GM18519 (cell line): ENCODE data around the gene TMEM255B.

ENCODE experiments used
- ATAC-seq: cut with Tn5 transposase; IDR thresholded peaks from one replicate; pipeline ENCODE4 v1.9.1; 2021; ENCODE audit warnings: mild to moderate bottlenecking, moderate library complexity; ENCODE audit not compliant: unreplicated experiment, low FRiP score

Gene TMEM255B

GRCh38 chr13:113855012-113855921, 96.2 kb downstream of the TMEM255B start:
- ATAC-seq = no peak

DNA sequence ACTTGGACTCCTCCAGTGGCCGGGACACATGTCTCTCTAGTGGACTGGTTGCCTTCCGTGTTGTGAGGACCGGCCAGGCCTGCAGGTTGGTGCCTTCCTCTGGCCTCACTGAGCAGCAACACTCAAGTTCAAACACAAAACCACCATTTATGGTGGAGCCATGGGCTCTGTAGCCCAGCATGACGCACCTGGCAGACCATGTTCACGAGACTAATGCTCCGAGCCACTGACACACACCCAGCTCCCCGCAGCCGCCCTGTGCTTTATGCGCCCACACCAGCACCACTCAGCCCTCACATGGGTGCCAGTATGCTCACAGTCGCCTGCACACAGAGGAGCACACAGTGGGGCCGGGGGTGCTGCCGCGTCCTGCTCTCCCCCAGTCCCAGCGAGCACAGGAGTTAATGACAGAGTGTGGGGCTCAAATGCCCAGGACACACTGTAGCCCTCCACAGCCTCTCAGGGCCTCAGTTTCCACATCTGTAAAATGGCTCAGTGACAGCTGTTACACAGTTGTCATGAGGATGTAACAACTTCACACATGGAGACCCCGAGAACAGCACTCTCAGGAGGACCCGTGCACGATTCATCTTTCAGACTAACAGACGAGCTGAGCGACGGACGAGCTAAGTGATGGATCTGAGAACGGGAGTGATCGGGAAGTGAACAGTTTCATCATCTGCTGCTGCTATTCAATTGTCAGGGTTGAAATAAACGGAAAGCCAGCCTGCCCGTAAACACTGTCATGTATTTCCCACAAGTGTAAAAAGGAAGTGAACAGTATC, 97.1 kb downstream of the TMEM255B start:
- no peak for ATAC-seq

DNA sequence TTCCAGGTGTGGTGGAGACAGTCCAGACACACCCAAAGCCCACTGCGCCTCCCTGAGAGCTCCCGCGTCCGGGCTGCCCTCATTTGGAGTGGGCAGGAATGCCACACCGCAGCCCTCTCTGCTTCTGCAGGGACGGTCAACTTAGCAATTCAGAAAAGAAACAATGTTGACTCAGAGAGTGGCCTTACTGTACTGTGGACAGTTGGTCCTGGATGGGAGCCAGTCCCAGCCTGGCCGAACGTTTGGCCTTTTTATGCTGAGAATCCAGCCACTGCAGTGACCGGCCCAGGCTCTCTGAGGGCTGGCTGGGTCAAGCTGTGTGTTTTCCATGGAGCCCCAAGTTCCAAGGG, 97.7 kb downstream of the TMEM255B start:
- ATAC-seq = no peak

- no peak for ATAC-seq
Measured at GRCh38 chr13:113857531-113858195, 98.6 kb downstream of the TMEM255B start.

DNA sequence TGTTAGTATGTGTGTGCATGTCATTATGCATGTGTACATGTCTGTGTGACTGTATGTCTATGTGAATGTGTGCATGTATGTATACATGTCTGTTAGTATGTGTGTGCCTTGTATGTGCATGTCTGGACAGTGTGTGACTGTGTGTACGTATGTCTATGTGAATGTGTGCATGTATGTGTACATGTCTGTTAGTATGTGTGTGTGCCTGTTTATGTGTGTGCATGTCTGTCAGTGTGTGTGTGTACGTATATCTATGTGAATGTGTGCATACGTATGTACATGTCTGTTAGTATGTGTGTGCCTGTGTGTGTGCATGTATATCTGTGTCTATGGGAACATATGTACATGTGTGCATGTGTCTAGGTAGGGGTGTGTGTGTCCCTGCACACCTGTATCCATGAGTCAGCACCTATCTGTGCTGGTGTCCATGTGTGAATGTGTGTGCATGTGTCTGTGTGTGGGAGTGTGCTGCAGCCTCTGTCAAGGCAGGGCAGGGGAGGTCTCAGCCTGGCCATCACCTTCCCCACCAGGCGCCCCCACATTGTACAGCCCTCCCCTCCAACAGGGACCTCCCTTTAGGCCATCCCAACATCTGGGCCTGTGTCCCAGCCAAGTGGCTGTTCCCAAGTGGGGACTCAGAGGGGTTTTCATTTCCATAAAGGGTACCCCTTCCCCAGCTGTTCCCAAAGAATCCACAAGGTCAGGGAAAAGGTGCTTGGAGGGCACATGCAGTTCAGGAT, 100.5 kb downstream of the TMEM255B start:
- no peak for ATAC-seq

- no peak for ATAC-seq
Measured at GRCh38 chr13:113860051-113860664, 101.1 kb downstream of the TMEM255B start.

GRCh38 chr13:113860665-113861432, 101.8 kb downstream of the TMEM255B start:
- no peak for ATAC-seq

DNA sequence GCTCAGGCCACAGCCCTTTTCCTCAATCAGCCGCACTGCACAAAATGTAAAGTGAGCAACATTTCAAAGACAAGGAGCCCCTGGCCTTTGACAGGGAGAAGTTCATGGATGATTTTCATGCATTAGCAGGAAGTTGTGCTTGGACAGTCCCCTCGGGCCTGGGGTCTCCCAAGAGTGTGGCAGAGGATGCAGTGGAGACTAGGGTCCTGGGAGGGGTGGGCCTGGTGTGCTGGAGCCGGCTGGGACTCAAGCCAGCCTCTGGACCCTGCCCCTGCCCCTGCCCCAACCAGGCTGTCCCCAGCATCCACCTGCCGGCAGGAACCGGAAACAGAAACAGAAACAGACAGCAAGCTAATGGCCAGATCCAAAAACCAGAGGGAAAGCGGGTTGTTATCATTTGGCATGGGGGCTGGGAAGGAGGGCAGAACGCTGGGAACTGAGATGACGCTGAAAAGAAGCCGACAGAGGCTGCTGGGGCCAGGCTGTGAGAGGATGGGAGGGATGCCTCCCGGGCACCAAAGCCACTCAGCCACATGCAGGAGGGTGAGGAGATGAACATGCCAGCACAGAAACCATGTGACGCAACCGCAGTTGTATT, 102.5 kb downstream of the TMEM255B start:
- ATAC-seq = no peak

GRCh38 chr13:113862191-113862930, 103.3 kb downstream of the TMEM255B start:
- no peak for ATAC-seq

DNA sequence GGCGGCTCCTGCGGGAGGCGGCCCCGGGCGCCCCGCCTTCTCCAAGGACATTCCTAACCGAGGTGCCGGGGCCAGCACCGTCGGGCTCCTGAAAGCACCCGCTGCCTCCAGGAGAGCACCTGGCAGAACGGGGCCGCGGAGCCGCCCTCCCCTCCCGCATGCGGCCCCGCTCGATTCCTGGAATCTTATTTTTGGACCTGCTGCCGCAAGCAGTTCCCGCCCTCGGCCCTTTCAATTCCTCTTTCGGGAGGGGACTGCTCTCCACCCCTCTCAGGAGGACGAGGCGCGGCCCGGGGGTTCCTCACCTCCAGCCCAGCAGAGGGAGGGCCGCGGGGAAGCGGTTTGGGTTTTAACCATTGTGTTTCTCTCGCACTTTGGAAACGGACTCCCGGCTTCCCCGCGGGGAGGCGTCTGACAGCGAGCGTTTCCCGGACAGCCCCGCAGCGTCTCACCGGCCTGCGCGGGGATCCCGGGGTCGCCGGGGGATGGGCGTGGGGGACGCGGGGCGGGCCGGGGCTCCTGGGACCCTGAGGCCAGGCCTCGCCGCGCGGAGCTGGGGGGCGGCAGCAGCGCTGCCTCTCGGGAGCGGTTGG, 104.0 kb downstream of the TMEM255B start:
- no peak for ATAC-seq

DNA sequence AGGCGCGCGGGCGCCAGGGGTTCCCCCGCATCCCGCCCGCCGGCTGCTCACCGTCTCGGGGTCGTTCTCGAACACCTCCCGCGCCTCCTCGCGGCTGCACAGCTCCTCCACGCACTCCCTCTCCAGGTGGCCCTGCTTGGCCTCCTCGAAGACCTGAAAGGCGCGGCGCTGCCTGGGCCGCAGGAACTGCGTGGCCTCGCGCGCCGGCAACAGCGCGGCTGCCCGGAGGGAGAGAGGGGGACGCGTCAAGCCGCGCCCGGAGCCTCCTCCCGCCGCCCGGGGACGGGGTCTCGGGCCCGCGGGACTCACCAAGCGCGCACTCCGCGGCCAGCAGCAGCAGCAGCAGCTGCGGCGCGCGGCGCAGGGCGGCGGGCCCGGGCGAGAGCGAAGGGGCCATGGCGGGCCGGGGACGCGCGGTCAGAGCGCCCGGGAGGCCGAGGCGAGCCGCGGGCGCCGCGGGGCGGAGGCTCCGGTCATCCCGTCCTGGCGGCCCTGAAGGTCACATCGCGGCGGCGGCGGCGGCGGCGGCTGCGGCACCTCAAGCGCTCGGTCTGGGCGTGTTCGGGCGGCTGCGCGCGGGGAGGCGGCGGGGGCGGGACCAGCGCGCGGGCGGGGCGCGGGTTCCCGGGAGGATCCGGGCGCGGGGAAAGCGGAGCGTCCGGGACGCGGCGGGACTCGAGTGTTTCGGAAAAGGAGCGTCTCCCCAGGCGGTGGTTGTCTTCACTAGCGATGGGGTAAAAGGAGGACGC, 104.7 kb downstream of the TMEM255B start, which contains the start of gene GAS6:
TSS of gene GAS6 (minus strand) at position 553 of the 749 bp plus-strand sequence. CDS start at position 397, 156 bp downstream.
- ATAC-seq = no peak

DNA sequence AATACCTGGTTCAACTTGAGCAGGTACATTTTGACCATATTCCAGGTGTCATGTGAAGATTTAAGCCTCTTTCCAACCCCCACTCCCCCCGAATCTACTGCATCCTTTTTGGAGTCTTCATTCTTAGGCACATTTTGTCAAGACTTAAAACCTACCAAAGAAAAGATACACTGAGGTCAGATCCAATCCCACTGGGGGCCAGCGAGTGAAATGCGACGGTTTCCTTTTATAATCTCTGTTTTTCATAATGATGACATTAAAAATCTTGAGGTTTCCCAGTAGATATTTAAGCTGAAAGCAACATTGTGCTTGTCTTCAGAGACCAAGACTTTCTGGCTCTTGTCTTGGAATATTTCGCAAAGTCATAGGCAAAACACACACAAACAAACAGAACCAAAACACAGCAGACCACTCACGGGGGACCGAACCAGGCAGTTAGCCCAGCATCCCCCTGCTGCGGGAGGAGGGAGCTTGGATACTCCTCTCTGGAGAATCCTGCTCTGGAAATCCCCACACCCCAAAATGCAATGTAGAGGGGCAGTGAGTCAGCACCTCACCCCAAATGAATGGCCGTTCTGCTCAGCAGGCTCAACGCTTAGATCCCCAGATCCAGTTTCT, 105.4 kb downstream of the TMEM255B start:
- ATAC-seq = no peak

GRCh38 chr13:113865427-113865826, 106.4 kb downstream of the TMEM255B start:
- no peak for ATAC-seq
